Upper lobe of right lung (tissue), 1 donor: ENCODE results near the gene SH3RF2. TPM values are rescaled to one million over a fixed set of nuclear protein-coding genes. Genes with fewer than 3 reads are reported as not detected.
A peak's percentile ranks its signal among the peaks of the same experiment; 100 is the strongest.

Experiments used
- ATAC-seq: fragments of 200-7000 bp; cut with Tn5 transposase; one replicate; pipeline ENCODE4 v1.9.1; 2020; ENCODE audit warnings: mild to moderate bottlenecking, moderate library complexity
- DNase-seq: peaks from one replicate; pipeline ENCODE4 v3.0.0-alpha.2; 2020
- H3K27ac ChIP-seq: fragments of 200-600 bp; one replicate; pipeline ENCODE4 v1.8.0; 2022
- H3K27me3 ChIP-seq: fragments of 200-600 bp; one replicate; pipeline ENCODE4 v1.8.0; 2022; ENCODE audit warnings: mild to moderate bottlenecking
- H3K36me3 ChIP-seq: fragments of 200-600 bp; one replicate; pipeline ENCODE4 v1.8.0; 2022
- H3K4me1 ChIP-seq: fragments of 200-600 bp; one replicate; pipeline ENCODE4 v1.8.0; 2022
- H3K4me3 ChIP-seq: fragments of 200-600 bp; one replicate; pipeline ENCODE4 v1.8.0; 2022; ENCODE audit warnings: mild to moderate bottlenecking
- H3K9me3 ChIP-seq: fragments of 200-600 bp; one replicate; pipeline ENCODE4 v1.8.0; 2022
- CTCF ChIP-seq: fragments of 200-600 bp; IDR thresholded peaks from one replicate; pipeline ENCODE4 v1.8.0; 2022; ENCODE audit warnings: antibody characterized with exemption
- intact Hi-C: fragments of 100-400 bp; cut with DNase I; formaldehyde crosslinking; loops from one replicate; pipeline ENCODE4 v1.11.0; 2022
- total RNA-seq: library from RNA; stranded (reverse); fragmentation: NEBNext Ultra II Directional; extraction: Animal tissue kit (Norgen Biotek cat#: 25700); gene quantifications from one replicate; pipeline ENCODE4 v1.2.1, GENCODE V29; 2021
- donor health status: DM: no; HTN: yes; CAD: no; lungs with severe emphysema.

Gene SH3RF2
- total RNA-seq, 1 donor from 2014 or later = 12.4 TPM

- Histone ChIP-seq H3K4me3 (no peak overlapping the region), H3K36me3 (no peaks in the 10 kb centered on the region), H3K4me1 (peaks cover 9% of the 10 kb centered on the region), H3K9me3 (no peaks in the 10 kb centered on the region), H3K27ac (no peak overlapping the region), H3K27me3 (no peaks in the 10 kb centered on the region)
- intact Hi-C loops = no loop called here
- no peak for TF ChIP-seq CTCF
- DNase-seq (no peak), ATAC-seq (no peak)
These were observed 3.2 kb downstream of the SH3RF2 start for GRCh38 chr5:145939540-145940065.

GRCh38 chr5:145941096-145941447, 4.7 kb downstream of the SH3RF2 start:
- no peak overlapping the region for H3K4me3 ChIP-seq
- DNase-seq = no peak
- no peaks in the 10 kb centered on the region for H3K36me3 ChIP-seq
- no peak overlapping the region for H3K27ac ChIP-seq
- intact Hi-C loops = no loop called here
- H3K27me3 ChIP-seq = no peaks in the 10 kb centered on the region
- no peak for ATAC-seq
- no peaks in the 10 kb centered on the region for H3K9me3 ChIP-seq
- peaks cover 9% of the 10 kb centered on the region for H3K4me1 ChIP-seq
- TF ChIP-seq CTCF = no peak

GRCh38 chr5:145941448-145942130, 5.2 kb downstream of the SH3RF2 start:
- Histone ChIP-seq H3K4me1 (peaks cover 9% of the 10 kb centered on the region), H3K36me3 (no peaks in the 10 kb centered on the region), H3K9me3 (no peaks in the 10 kb centered on the region), H3K27ac (no peak overlapping the region), H3K4me3 (no peak overlapping the region), H3K27me3 (no peaks in the 10 kb centered on the region)
- intact Hi-C loops = no loop called here
- ATAC-seq (peak; percentile 19), DNase-seq (no peak)
- no peak for TF ChIP-seq CTCF

- H3K36me3 ChIP-seq = no peaks in the 10 kb centered on the region
- ATAC-seq (no peak), DNase-seq (no peak)
- no peaks in the 10 kb centered on the region for H3K9me3 ChIP-seq
- intact Hi-C loops = no loop called here
- no peak overlapping the region for H3K27ac ChIP-seq
- H3K4me3 ChIP-seq = no peak overlapping the region
- TF ChIP-seq CTCF = no peak
- no peaks in the 10 kb centered on the region for H3K27me3 ChIP-seq
- peaks cover 9% of the 10 kb centered on the region for H3K4me1 ChIP-seq
These were observed 5.8 kb downstream of the SH3RF2 start for GRCh38 chr5:145942201-145942600.

GRCh38 chr5:145942749-145943148, 6.4 kb downstream of the SH3RF2 start:
- ATAC-seq = no peak

More at GRCh38 chr5:145942749-145943148, 6.4 kb downstream of the SH3RF2 start:
- Histone ChIP-seq H3K4me1 (peaks cover 8% of the 10 kb centered on the region), H3K36me3 (no peaks in the 10 kb centered on the region), H3K4me3 (no peak overlapping the region), H3K9me3 (no peaks in the 10 kb centered on the region), H3K27me3 (no peaks in the 10 kb centered on the region), H3K27ac (no peak overlapping the region)
- intact Hi-C loops = no loop called here
- no peak for DNase-seq
- no peak for TF ChIP-seq CTCF
